KOPT-K1 (cell line): ENCODE results near the gene ELL2.

ENCODE experiments used
- H3K27ac ChIP-seq: fragments of 200-600 bp; sonication (generic); 2 replicates; pipeline ENCODE4 v1.5.1; 2016; ENCODE audit warnings: antibody characterized with exemption, mild to moderate bottlenecking, low read depth, low read length; ENCODE audit not compliant: poor library complexity, severe bottlenecking
- H3K36me3 ChIP-seq: fragments of 200-600 bp; sonication (generic); 2 replicates; pipeline ENCODE4 v1.5.1; 2017; ENCODE audit warnings: antibody characterized with exemption, mild to moderate bottlenecking, low read length, moderate library complexity; ENCODE audit not compliant: insufficient read depth
- H3K9me3 ChIP-seq: fragments of 200-600 bp; sonication (generic); 2 replicates; pipeline ENCODE4 v1.5.1; 2017; ENCODE audit warnings: antibody characterized with exemption, low read length, mild to moderate bottlenecking; ENCODE audit not compliant: insufficient read depth, poor library complexity, severe bottlenecking

The ELL2 gene

DNA sequence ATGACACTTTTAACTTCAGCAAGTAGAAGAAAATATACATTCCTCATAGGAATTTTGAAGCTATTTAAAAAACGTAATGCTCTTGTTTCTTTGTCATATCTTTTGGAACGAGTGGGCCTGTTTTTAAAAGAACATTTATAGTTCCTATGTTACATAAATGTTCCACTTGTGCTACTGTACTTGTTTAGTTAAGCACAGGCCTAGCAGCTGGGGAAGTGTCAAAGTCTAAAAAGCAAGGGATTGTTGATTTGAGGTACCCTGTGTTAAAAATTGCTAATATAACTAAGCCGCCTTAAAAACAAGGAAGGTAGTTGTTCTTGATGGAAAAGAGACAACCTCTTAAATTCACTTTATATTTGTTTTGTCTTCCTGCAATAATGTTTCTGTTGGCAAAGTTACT lies 27.2 kb upstream of the ELL2 start:
- Histone ChIP-seq H3K27ac (no peak overlapping the region), H3K36me3 (no peaks in the 10 kb centered on the region), H3K9me3 (no peaks in the 10 kb centered on the region)

DNA sequence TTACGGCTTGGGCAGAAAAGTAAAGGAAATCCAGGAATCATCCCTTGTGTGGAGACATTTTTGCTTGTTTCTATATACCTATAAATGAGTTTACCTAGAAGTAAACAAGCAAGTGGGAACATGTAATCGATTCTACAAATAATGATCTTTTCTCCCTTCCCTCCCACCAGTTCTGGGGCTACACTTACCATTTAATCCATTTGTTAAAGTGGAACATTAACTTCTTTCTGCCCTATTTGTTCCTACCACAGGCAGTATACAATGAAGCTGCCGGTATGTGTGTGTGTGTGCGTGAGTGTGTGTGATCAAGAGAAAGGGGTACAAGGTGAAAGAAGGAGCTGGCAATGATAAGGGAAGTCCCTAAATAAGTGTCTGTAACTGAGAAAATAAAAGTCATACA lies 26.4 kb upstream of the ELL2 start:
- no peaks in the 10 kb centered on the region for H3K9me3 ChIP-seq
- no peak overlapping the region for H3K27ac ChIP-seq
- H3K36me3 ChIP-seq = no peaks in the 10 kb centered on the region

DNA sequence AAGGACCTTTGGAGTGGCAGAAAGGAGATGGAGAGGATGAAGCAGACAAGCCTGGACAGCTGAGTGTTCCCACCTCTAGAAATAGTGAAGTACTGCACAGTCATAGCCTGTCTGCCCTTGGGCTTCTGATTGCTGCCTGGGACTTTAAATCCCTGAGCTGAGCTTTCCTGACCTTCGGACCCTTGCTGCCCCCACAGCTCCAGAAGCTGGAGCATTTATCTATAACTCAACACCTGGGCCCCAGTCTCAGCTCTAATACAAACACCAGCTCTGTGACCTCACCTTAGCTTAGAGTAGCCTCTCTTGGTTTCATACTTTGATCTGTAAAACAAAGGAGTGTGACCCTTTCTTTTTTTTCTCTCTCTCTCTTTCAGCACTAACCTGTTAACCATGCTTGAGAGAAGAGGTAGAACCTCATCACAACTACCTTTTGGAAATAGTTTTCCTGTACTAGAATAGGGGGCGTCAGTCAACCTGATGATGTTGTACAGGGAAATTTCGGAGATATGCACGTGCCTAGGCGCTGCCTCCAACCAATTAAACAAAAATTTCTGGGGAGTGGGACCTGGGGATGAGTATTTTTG lies 25.4 kb upstream of the ELL2 start:
- Histone ChIP-seq H3K36me3 (no peaks in the 10 kb centered on the region), H3K27ac (no peak overlapping the region), H3K9me3 (no peaks in the 10 kb centered on the region)

- H3K27ac ChIP-seq = no peak overlapping the region
Observed at GRCh38 chr5:95986001-95986400, 24.4 kb upstream of the ELL2 start.

GRCh38 chr5:95985249-95985648 lies 23.6 kb upstream of the ELL2 start:
- Histone ChIP-seq H3K36me3 (no peaks in the 10 kb centered on the region), H3K27ac (no peak overlapping the region), H3K9me3 (no peaks in the 10 kb centered on the region)

More at GRCh38 chr5:95986001-95986400, 24.4 kb upstream of the ELL2 start:
- Histone ChIP-seq H3K36me3 (no peaks in the 10 kb centered on the region), H3K9me3 (no peaks in the 10 kb centered on the region)

GRCh38 chr5:95984287-95984938 lies 22.8 kb upstream of the ELL2 start:
- Histone ChIP-seq H3K36me3 (no peaks in the 10 kb centered on the region), H3K27ac (no peak overlapping the region), H3K9me3 (no peaks in the 10 kb centered on the region)

DNA sequence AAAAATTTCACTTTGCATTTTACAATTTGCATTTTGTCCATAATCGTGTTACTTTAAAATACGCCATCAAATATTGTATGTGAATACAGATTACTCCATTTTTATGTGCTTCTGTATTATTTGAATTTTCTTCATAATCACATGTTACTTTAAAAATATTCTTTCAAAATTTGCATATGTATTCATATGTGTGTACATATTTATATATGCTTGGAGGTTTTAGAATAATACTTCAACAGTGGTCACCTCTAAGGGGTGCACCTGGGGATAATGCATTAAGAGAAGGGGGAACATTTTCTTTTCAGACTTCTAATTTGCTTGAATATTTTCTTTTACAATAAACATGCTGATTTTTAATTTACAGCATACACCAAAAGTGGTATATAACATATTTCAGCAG lies 21.9 kb upstream of the ELL2 start:
- no peaks in the 10 kb centered on the region for H3K36me3 ChIP-seq
- no peaks in the 10 kb centered on the region for H3K9me3 ChIP-seq
- no peak overlapping the region for H3K27ac ChIP-seq

DNA sequence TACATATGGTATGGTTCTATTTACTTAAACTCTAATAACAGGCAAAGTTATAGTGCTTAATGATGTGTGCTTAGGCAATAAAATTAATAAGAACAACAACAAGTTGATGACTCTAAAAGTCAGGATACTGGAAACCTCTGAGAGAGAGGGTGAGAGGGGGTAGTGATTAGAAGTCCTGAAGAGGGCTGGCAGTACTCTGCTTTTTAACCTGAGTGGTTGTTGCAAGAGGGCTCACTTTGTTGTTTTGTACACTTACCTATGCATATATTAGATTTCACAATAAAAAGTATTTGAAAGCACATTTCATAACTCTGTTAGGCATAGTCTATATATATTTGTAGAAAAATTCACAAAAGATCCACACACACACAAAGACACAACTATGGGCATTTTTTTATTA lies 21.4 kb upstream of the ELL2 start:
- Histone ChIP-seq H3K9me3 (no peaks in the 10 kb centered on the region), H3K36me3 (no peaks in the 10 kb centered on the region), H3K27ac (no peak overlapping the region)

DNA sequence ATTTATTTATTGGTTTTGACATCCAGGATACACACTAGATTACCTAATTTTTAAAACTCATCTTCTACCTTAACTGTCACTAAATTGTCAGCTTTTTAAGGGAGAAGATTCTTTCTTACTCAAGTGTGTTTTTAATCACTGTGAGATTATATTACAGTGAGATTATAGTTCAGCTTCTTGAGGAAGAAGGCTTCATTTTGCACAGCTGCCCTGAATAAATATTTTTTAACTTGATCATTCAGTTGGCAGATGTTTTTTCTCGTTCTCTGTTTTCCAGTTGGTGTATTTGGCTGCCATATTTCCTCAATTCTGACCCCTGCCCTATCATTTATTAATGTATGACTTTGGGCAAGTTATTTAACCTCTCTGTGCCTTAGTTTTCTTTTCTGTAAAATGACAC lies 15.0 kb upstream of the ELL2 start:
- Histone ChIP-seq H3K36me3 (no peaks in the 10 kb centered on the region), H3K27ac (no peak overlapping the region), H3K9me3 (no peaks in the 10 kb centered on the region)

GRCh38 chr5:95975703-95976102 lies 14.1 kb upstream of the ELL2 start:
- Histone ChIP-seq H3K36me3 (no peaks in the 10 kb centered on the region), H3K9me3 (no peaks in the 10 kb centered on the region), H3K27ac (no peak overlapping the region)

DNA sequence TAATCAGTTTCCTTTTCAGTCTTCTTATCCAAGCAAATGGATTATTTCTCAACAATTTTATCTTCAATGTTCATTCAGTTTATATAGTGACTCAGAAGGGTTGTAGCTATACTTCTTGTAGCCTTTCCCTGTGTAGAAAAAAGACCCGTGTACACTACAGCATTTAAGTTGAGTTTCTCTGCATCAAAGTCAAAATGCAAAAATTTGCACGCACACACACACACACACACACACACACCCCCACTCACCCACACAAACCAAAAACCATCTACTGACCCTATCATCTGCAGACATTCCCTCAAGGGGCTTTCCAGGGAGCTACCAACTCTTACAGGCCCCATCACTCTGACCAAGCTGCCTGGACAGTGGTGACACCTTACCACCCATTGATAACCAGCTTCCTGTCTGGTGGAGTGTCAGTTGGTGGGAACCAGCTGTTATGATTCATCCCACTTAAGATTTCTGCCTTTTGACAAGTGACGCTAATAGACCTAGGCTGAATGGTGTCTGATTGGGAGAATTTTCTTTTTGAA lies 12.2 kb upstream of the ELL2 start:
- H3K36me3 ChIP-seq = no peaks in the 10 kb centered on the region
- H3K27ac ChIP-seq = no peak overlapping the region
- no peaks in the 10 kb centered on the region for H3K9me3 ChIP-seq

- no peak overlapping the region for H3K27ac ChIP-seq
- H3K36me3 ChIP-seq = no peaks in the 10 kb centered on the region
- H3K9me3 ChIP-seq = no peaks in the 10 kb centered on the region
Observed at GRCh38 chr5:95972196-95972595, 10.5 kb upstream of the ELL2 start.

DNA sequence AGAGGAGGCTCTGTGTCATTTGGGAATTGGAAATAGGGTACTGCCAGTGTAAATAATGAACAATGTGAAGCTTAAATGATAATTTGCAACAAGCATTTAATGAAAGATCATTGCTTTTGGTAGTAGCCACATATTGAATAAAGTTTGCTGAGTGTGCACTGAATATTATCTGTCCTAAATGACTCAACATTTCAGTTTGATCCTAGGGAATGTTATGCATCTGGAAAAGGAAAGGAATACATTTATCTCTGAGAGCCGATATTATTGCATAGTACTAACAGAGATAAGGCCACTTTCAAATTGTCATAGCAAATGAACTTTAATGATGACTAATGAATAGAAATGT lies 8.7 kb upstream of the ELL2 start:
- Histone ChIP-seq H3K9me3 (no peaks in the 10 kb centered on the region), H3K27ac (no peak overlapping the region), H3K36me3 (no peaks in the 10 kb centered on the region)

DNA sequence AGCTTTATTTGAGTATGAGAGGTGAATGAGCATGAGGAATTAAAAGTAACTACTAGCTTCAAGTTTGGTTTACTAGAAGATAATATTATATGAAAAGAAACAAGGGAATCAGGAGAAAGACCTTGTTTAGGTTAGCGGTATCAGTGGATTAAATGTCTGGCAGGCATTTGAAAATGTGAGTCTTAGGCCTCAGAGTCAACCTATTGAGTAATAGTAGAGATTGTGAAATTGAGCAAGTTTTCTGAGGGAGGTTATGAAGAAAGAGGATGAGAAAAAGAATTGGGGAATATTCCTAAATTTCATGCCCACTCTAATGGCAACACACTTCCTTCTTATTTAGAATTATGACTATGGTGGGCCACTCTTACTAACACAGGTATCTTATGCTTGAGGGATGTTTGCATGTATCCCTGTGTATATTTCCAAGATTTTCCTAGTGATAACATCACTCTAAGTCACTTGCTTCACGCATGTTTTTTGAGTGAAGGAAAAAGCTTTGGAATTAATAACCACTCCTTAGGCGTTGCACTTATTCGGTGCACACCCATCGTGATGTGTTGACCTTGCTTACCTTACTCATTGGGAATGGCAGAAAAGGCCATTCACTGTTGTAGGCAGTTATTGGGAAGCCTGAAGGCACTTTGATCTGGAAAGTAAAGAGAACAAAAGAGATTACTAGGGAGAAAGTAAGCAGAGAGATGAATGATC lies 8.2 kb upstream of the ELL2 start:
- H3K27ac ChIP-seq = no peak overlapping the region

GRCh38 chr5:95969055-95969454 lies 7.4 kb upstream of the ELL2 start:
- Histone ChIP-seq H3K9me3 (no peaks in the 10 kb centered on the region), H3K36me3 (no peaks in the 10 kb centered on the region), H3K27ac (no peak overlapping the region)

More for the DNA sequence above, 8.2 kb upstream of the ELL2 start:
- no peaks in the 10 kb centered on the region for H3K9me3 ChIP-seq
- H3K36me3 ChIP-seq = no peaks in the 10 kb centered on the region

DNA sequence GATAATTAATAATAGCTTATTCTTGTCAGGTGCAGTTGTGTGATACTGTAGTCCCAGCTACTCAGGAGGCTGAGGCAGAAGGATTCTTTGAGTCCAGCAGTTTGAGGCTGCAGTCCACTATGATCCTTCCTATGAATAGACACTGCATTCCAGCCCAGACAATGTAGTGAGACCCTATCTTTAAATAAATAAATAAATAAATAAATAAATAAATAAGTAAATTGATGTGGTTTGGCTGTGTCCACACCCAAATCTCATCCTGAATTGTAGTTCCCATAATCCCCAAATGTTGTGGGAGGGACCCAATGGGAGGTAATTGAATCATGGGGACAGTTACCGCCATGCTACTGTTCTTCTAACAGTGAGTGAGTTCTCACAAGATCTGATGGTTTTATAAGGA lies 5.6 kb upstream of the ELL2 start:
- H3K36me3 ChIP-seq = no peaks in the 10 kb centered on the region
- H3K9me3 ChIP-seq = peaks cover 4% of the 10 kb centered on the region
- no peak overlapping the region for H3K27ac ChIP-seq
